Trophoblast cell (in vitro differentiated cells and primary cell): Measurements from ENCODE around the gene ADK. TPM values are rescaled to one million over a fixed set of nuclear protein-coding genes. Genes with fewer than 3 reads are reported as not detected.
A peak's percentile ranks its signal among the peaks of the same experiment; 100 is the strongest.

Experiments used
- DNase-seq, 2 donors: peaks; one replicate each; pipeline ENCODE4 v3.0.0-alpha.2; 2016
- H2AFZ ChIP-seq: 2 replicates; pipeline ENCODE4 v1.6.1; 2013; ENCODE audit warnings: low read length, moderate library complexity, mild to moderate bottlenecking; ENCODE audit not compliant: insufficient read depth, poor library complexity
- H2AK5ac ChIP-seq: 2 replicates; pipeline ENCODE4 v1.6.1; 2013; ENCODE audit warnings: mild to moderate bottlenecking, low read length
- H2BK120ac ChIP-seq: 2 replicates; pipeline ENCODE4 v1.6.1; 2013; ENCODE audit warnings: low read length, mild to moderate bottlenecking, moderate library complexity; ENCODE audit not compliant: insufficient read depth, poor library complexity
- H2BK12ac ChIP-seq: 2 replicates; pipeline ENCODE4 v1.6.1; 2013; ENCODE audit warnings: mild to moderate bottlenecking, low read length, moderate library complexity
- H2BK5ac ChIP-seq: 2 replicates; pipeline ENCODE4 v1.6.1; 2013; ENCODE audit warnings: low read length, low read depth, moderate library complexity, mild to moderate bottlenecking; ENCODE audit not compliant: poor library complexity
- H3K14ac ChIP-seq: 2 replicates; pipeline ENCODE4 v1.6.1; 2013; ENCODE audit warnings: mild to moderate bottlenecking, low read length
- H3K18ac ChIP-seq: 2 replicates; pipeline ENCODE4 v1.6.1; 2013; ENCODE audit warnings: mild to moderate bottlenecking, low read length
- H3K23ac ChIP-seq: 2 replicates; pipeline ENCODE4 v1.6.1; 2013; ENCODE audit warnings: low read length
- H3K27ac ChIP-seq: 2 replicates; pipeline ENCODE4 v1.5.1; 2013; ENCODE audit warnings: low read depth, mild to moderate bottlenecking, inconsistent platforms, low read length, moderate library complexity
- H3K27me3 ChIP-seq: 2 replicates; pipeline ENCODE4 v1.6.1; 2013; ENCODE audit warnings: inconsistent platforms, mild to moderate bottlenecking, low read length, moderate library complexity; ENCODE audit not compliant: insufficient read depth
- H3K36me3 ChIP-seq, 2 experiments: 1 replicate in 1 of 2; 2 replicates in 1 of 2; pipeline ENCODE4 v1.6.1; 2013; ENCODE audit warnings: low read length in 2 of 2, mild to moderate bottlenecking in 2 of 2, moderate library complexity in 1 of 2; ENCODE audit not compliant: insufficient read depth in 2 of 2, control insufficient read depth in 1 of 2
- H3K4ac ChIP-seq: 2 replicates; pipeline ENCODE4 v1.6.1; 2013; ENCODE audit warnings: low read depth, mild to moderate bottlenecking, low read length, moderate library complexity
- H3K4me1 ChIP-seq, 2 experiments: 1 replicate in 1 of 2; 2 replicates in 1 of 2; pipeline ENCODE4 v1.6.1; 2013; ENCODE audit warnings: low read length in 2 of 2, mild to moderate bottlenecking in 2 of 2, moderate library complexity in 1 of 2; ENCODE audit not compliant: insufficient read depth in 2 of 2, control insufficient read depth in 1 of 2
- H3K4me2 ChIP-seq: 2 replicates; pipeline ENCODE4 v1.6.1; 2013; ENCODE audit warnings: inconsistent platforms, mild to moderate bottlenecking, low read length, moderate library complexity
- H3K4me3 ChIP-seq: 2 replicates; pipeline ENCODE4 v1.5.1; 2013; ENCODE audit warnings: mild to moderate bottlenecking, low read depth, low read length, inconsistent platforms
- H3K79me1 ChIP-seq: one replicate; pipeline ENCODE4 v1.6.1; 2013; ENCODE audit warnings: low read length
- H3K79me2 ChIP-seq: 2 replicates; pipeline ENCODE4 v1.6.1; 2013; ENCODE audit warnings: low read length, mild to moderate bottlenecking; ENCODE audit not compliant: control insufficient read depth, insufficient read depth, poor library complexity
- H3K9ac ChIP-seq: 2 replicates; pipeline ENCODE4 v1.6.1; 2013; ENCODE audit warnings: mild to moderate bottlenecking, low read length
- H3K9me3 ChIP-seq: 2 replicates; pipeline ENCODE4 v1.6.1; 2013; ENCODE audit warnings: low read depth, mild to moderate bottlenecking, control low read depth, inconsistent platforms, low read length; ENCODE audit not compliant: insufficient read depth
- H4K12ac ChIP-seq: 2 replicates; pipeline ENCODE4 v1.6.1; 2013; ENCODE audit warnings: low read depth, mild to moderate bottlenecking, low read length, moderate library complexity
- H4K8ac ChIP-seq: 2 replicates; pipeline ENCODE4 v1.6.1; 2013; ENCODE audit warnings: low read depth, mild to moderate bottlenecking, low read length, moderate library complexity
- H4K91ac ChIP-seq: one replicate; pipeline ENCODE4 v1.6.1; 2013; ENCODE audit warnings: low read depth, mild to moderate bottlenecking, low read length, moderate library complexity
- WGBS: extraction: QIAGEN DNeasy Blood & Tissue Kit; methylation state at CpG from one replicate; pipeline ENCODE4 v1.1.7; 2013; ENCODE audit warnings: missing lambda C conversion rate; ENCODE audit not compliant: insufficient read length, insufficient coverage; ENCODE audit errors: extremely low coverage; 5-methylcytosine and 5-hydroxymethylcytosine counted together
- polyA plus RNA-seq: library from polyadenylated mRNA; stranded (reverse); fragments of 200-250 nt; gene quantifications from 2 replicates; pipeline ENCODE4 v1.2.3, GENCODE V29; 2013

Gene ADK
- polyA plus RNA-seq = 28.0 and 29.7 TPM in 2 replicates

DNA sequence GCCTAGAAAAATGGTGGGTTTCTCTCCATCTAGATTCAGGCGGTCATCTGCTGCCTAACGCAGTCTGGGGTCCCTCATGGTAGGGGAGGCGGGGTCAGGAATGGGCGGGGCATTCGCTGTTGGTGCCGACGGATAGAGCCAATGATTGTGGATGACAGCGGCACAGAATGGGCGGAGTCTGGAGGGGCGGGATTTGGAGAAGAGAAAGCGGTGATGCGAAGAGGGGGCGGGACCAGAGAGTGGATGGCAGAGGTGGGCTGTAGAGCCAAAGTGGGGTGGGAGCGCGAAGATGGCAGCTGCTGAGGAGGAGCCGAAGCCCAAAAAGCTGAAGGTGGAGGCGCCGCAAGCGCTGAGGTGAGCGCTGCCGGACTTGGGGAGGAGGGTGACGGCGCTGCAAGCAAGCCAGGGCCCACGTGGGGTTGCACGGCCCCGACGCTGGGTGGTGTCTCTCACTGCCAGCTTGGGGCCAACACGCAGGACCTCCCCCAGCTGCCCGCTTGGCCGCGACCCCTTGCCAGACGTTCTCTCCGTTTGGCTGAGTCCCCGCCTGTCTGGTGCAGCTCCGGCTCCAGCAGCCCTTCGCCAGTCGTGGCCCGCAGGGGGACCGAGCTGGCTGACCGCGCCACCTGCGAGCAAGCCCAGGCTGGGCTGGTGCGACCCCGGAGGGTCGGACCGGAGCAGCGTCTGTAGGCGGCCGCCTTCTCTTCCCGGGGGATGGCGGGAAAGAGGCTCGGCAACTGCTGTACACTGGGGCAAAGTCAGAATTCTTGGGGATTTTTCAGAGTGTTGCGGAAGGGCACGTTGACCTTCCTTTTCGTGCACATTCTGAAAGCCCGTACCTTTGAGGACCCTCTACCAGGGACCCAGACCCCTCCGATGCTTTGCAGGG lies at the start of gene ADK:
TSS of gene ADK (plus strand) at position 232 of the 889 bp plus-strand sequence. CDS start at position 290, 58 bp downstream.
- peak within 1 kb of the TSS; percentile 62 for H2AK5ac ChIP-seq
- peak; percentile 97 to 99 for DNase-seq
- peak within 1 kb of the TSS; percentile 87 for H3K4ac ChIP-seq
- H3K4me1 ChIP-seq = no peaks in the 10 kb centered on the region
- peak within 1 kb of the TSS; percentile 46 for H2AFZ ChIP-seq
- H4K91ac ChIP-seq = peak within 1 kb of the TSS; percentile 16
- H2BK12ac ChIP-seq = no peak within 1 kb of the TSS
- H3K18ac ChIP-seq = peak within 1 kb of the TSS; percentile 54
- H3K27me3 ChIP-seq = no peaks in the 10 kb centered on the region
- H3K23ac ChIP-seq = no peak within 1 kb of the TSS
- H3K79me2 ChIP-seq = peaks cover 11% of the 10 kb centered on the region
- peak within 1 kb of the TSS; percentile 70 for H4K12ac ChIP-seq
- WGBS = no CpG with 5 or more reads among the region's 57 CpGs
- peak within 1 kb of the TSS; percentile 97 for H3K4me3 ChIP-seq
- peak within 1 kb of the TSS; percentile 86 for H3K9ac ChIP-seq
- peak within 1 kb of the TSS; percentile 60 for H3K27ac ChIP-seq
- H4K8ac ChIP-seq = peak within 1 kb of the TSS; percentile 57
- peak within 1 kb of the TSS; percentile 95 for H3K4me2 ChIP-seq
- peak within 1 kb of the TSS; percentile 24 for H2BK120ac ChIP-seq
- H3K9me3 ChIP-seq = no peaks in the 10 kb centered on the region
- H3K79me1 ChIP-seq = peaks cover 9% of the 10 kb centered on the region
- H2BK5ac ChIP-seq = peak within 1 kb of the TSS; percentile 19
- H3K14ac ChIP-seq = peak within 1 kb of the TSS; percentile 81
- H3K36me3 ChIP-seq = peaks cover 2 to 5% of the 10 kb centered on the region in 2 experiments

DNA sequence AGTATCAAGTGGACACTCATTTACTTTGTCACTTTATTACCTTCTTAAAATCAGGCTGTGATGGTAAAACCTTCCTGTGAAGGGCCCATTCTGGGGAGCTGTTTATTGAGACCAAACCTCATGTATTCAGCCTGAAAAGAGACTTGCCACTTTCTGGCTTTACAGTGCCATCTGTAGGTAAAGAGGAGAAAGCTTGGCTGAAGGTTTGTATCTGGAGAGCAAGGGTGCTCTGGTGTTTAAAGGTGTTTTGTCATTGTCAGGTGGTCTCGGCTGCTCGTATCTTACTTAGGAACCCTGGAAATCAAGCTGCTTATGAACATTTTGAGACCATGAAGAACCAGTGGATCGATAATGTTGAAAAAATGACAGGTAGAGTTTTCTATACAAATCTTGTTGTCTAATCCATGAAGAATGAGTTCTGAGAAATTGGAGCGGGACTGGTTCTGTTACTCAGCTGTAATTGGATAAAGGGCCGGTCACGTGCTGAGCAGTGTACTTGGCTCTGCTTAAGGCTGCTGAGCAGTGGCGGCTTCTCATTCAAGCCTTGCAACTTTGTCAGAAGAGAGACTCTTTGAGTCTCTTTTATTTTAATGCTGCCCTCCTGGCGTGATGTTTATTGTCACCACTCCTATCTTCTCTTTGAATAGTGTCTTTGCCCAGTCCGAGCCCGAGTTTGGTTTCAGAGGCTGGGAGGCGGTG lies 47.3 kb upstream of the ADK start:
- Histone ChIP-seq H3K4me3 (no peak overlapping the region), H4K91ac (no peak overlapping the region), H3K18ac (no peak overlapping the region), H3K79me1 (no peaks in the 10 kb centered on the region), H2BK120ac (no peak overlapping the region), H3K14ac (no peak overlapping the region), H3K4ac (no peak overlapping the region), H3K9me3 (no peaks in the 10 kb centered on the region), H3K9ac (no peak overlapping the region), H4K8ac (no peak overlapping the region), H3K27ac (no peak overlapping the region), H2BK12ac (no peak overlapping the region), H3K36me3 (peaks cover 33 to 61% of the 10 kb centered on the region in 2 experiments), H3K4me1 (no peaks in the 10 kb centered on the region), H3K23ac (no peak overlapping the region), H2BK5ac (no peak overlapping the region), H2AFZ (no peak overlapping the region), H3K79me2 (no peaks in the 10 kb centered on the region), H2AK5ac (no peak overlapping the region), H3K27me3 (no peaks in the 10 kb centered on the region), H3K4me2 (no peak overlapping the region), H4K12ac (no peak overlapping the region)
- WGBS = no CpG with 5 or more reads among the region's 11 CpGs
- DNase-seq = peak in 1 of 2 donors; percentile 33

DNA sequence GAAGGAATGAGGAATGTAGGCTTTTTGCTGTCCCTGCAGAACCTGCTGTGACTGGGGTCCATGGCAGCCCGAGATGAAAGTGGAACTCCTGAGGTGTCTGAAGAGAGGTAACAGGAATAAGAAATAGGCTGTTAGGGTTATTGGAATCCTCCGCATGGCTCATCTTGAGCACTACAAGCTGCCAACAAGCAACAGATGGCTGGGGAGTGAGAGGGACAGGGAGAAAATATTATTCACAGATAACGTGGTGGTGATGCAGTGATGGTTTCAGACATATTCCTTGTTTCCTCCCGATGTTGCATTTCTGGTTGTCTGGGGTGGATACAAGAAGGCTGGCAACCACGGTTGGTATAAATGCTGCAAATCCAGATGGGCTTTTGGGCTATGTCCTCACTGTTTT lies 46.5 kb upstream of the ADK start:
- no peak overlapping the region for H2AK5ac ChIP-seq
- no peak overlapping the region for H3K4me2 ChIP-seq
- H3K79me1 ChIP-seq = no peaks in the 10 kb centered on the region
- H3K23ac ChIP-seq = no peak overlapping the region
- H2BK5ac ChIP-seq = no peak overlapping the region
- peaks cover 36 to 63% of the 10 kb centered on the region in 2 experiments for H3K36me3 ChIP-seq
- no peak overlapping the region for H3K14ac ChIP-seq
- no CpG with 5 or more reads among the region's 5 CpGs for WGBS
- no peak overlapping the region for H4K8ac ChIP-seq
- H3K27ac ChIP-seq = no peak overlapping the region
- H2AFZ ChIP-seq = no peak overlapping the region
- H3K4ac ChIP-seq = no peak overlapping the region
- no peaks in the 10 kb centered on the region for H3K27me3 ChIP-seq
- H4K12ac ChIP-seq = no peak overlapping the region
- no peak overlapping the region for H2BK120ac ChIP-seq
- no peaks in the 10 kb centered on the region for H3K9me3 ChIP-seq
- H3K79me2 ChIP-seq = no peaks in the 10 kb centered on the region
- H3K4me1 ChIP-seq = no peaks in the 10 kb centered on the region
- no peak overlapping the region for H3K4me3 ChIP-seq
- no peak for DNase-seq
- H4K91ac ChIP-seq = no peak overlapping the region
- no peak overlapping the region for H3K9ac ChIP-seq
- H3K18ac ChIP-seq = no peak overlapping the region
- H2BK12ac ChIP-seq = no peak overlapping the region

DNA sequence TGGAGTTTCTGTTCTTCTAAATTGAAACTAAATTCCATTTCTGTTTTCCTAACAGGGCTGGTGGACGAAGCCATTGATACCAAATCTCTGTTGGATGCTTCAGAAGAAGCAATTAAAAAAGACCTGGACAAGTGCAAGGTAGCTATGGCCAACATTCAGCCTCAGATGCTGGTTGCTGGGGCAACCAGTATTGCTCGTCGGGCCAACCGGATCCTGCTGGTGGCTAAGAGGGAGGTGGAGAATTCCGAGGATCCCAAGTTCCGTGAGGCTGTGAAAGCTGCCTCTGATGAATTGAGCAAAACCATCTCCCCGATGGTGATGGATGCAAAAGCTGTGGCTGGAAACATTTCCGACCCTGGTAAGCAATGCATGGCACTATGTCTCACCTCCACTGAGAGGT lies 46.0 kb upstream of the ADK start:
- H3K36me3 ChIP-seq = peaks cover 36 to 61% of the 10 kb centered on the region in 2 experiments
- no peak overlapping the region for H3K18ac ChIP-seq
- no peak overlapping the region for H2BK5ac ChIP-seq
- no peaks in the 10 kb centered on the region for H3K79me2 ChIP-seq
- H3K79me1 ChIP-seq = no peaks in the 10 kb centered on the region
- no peaks in the 10 kb centered on the region for H3K9me3 ChIP-seq
- no peak overlapping the region for H2BK12ac ChIP-seq
- no peaks in the 10 kb centered on the region for H3K27me3 ChIP-seq
- H4K91ac ChIP-seq = no peak overlapping the region
- no peak overlapping the region for H3K4ac ChIP-seq
- no peak overlapping the region for H3K4me2 ChIP-seq
- no peak overlapping the region for H3K27ac ChIP-seq
- no peak overlapping the region for H2AK5ac ChIP-seq
- H4K12ac ChIP-seq = no peak overlapping the region
- H3K4me1 ChIP-seq = no peaks in the 10 kb centered on the region
- WGBS = no CpG with 5 or more reads among the region's 8 CpGs
- H2BK120ac ChIP-seq = no peak overlapping the region
- H3K23ac ChIP-seq = no peak overlapping the region
- H4K8ac ChIP-seq = no peak overlapping the region
- DNase-seq = no peak
- no peak overlapping the region for H2AFZ ChIP-seq
- no peak overlapping the region for H3K9ac ChIP-seq
- no peak overlapping the region for H3K14ac ChIP-seq
- H3K4me3 ChIP-seq = no peak overlapping the region
